WERI-Rb-1 (cell line): ENCODE data around the gene SUN3.

Experiments
- DNase-seq: peaks from one replicate; pipeline ENCODE4 v3.0.0-alpha.2; 2020
- H3K27ac ChIP-seq: fragments of 250-450 bp; sonication (Bioruptor Pico); 2 replicates; pipeline ENCODE4 v1.5.1; 2020; ENCODE audit warnings: mild to moderate bottlenecking, moderate library complexity
- H3K27me3 ChIP-seq: fragments of 250-450 bp; sonication (Bioruptor Pico); 2 replicates; pipeline ENCODE4 v1.5.1; 2021; ENCODE audit warnings: mild to moderate bottlenecking, low read depth, moderate library complexity; ENCODE audit not compliant: insufficient read depth, severe bottlenecking
- H3K36me3 ChIP-seq: fragments of 250-450 bp; sonication (Bioruptor Pico); 2 replicates; pipeline ENCODE4 v1.5.1; 2020; ENCODE audit warnings: mild to moderate bottlenecking, moderate library complexity
- H3K4me3 ChIP-seq: 2 replicates; pipeline ENCODE4 v1.5.1; 2011; ENCODE audit warnings: low read depth, mild to moderate bottlenecking, control low read depth, low read length
- H3K9me3 ChIP-seq: fragments of 250-450 bp; sonication (Bioruptor Pico); 2 replicates; pipeline ENCODE4 v1.5.1; 2021; ENCODE audit warnings: mild to moderate bottlenecking, moderate library complexity; ENCODE audit not compliant: severe bottlenecking
- TF ChIP-seq, protein P1 (sequence below): IDR thresholded peaks from 2 replicates; pipeline ENCODE4 v1.5.1; 2011; ENCODE audit warnings: low read depth, mild to moderate bottlenecking, control low read depth, inconsistent platforms, low read length

The SUN3 gene

DNA sequence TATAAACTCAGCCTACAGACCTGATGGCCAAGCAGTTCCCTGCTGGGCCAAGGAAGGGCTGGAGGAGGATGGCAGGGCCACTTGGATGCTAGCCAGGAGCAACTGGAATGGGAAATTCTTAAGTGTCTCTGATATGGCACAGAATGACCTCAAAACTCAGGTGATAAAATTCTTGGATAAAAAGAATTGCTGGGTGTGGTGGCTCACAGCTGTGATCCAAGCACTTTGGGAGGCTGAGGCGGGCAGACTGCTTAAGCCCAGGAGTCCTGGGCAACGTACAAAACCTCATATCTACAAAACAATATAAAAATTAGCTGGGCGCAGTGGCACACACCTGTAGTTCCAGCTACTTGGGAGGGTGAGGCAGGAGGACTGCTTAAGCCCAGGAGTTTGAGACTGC lies 66.6 kb downstream of the SUN3 start:
- no peak overlapping the region for H3K4me3 ChIP-seq
- TF ChIP-seq, protein P1, sequence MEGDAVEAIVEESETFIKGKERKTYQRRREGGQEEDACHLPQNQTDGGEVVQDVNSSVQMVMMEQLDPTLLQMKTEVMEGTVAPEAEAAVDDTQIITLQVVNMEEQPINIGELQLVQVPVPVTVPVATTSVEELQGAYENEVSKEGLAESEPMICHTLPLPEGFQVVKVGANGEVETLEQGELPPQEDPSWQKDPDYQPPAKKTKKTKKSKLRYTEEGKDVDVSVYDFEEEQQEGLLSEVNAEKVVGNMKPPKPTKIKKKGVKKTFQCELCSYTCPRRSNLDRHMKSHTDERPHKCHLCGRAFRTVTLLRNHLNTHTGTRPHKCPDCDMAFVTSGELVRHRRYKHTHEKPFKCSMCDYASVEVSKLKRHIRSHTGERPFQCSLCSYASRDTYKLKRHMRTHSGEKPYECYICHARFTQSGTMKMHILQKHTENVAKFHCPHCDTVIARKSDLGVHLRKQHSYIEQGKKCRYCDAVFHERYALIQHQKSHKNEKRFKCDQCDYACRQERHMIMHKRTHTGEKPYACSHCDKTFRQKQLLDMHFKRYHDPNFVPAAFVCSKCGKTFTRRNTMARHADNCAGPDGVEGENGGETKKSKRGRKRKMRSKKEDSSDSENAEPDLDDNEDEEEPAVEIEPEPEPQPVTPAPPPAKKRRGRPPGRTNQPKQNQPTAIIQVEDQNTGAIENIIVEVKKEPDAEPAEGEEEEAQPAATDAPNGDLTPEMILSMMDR: no peak
- no peak overlapping the region for H3K27ac ChIP-seq
- H3K36me3 ChIP-seq: peaks cover 62% of the 10 kb centered on the region
- DNase-seq: no peak
- no peaks in the 10 kb centered on the region for H3K27me3 ChIP-seq
- no peaks in the 10 kb centered on the region for H3K9me3 ChIP-seq

DNA sequence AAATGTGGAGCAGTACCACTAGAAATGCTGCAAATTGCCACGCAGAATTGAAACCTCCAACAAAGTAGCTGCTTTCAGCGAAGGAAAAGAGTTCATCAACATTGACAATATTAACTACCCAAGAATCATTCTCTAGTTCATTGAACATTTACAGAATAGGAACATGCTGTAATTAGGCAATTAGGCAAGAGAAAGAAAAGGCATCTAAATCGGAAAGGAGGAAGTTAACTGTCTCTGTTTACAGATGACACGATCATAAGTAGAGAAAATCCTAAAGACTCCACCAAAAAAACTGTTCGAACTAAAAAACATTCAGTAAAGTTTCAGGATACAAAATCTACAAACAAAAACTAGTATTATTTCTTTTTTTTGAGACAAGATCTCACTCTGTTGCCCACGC lies 71.8 kb downstream of the SUN3 start:
- DNase-seq: no peak
- TF ChIP-seq, protein P1: no peak
- no peaks in the 10 kb centered on the region for H3K9me3 ChIP-seq

DNA sequence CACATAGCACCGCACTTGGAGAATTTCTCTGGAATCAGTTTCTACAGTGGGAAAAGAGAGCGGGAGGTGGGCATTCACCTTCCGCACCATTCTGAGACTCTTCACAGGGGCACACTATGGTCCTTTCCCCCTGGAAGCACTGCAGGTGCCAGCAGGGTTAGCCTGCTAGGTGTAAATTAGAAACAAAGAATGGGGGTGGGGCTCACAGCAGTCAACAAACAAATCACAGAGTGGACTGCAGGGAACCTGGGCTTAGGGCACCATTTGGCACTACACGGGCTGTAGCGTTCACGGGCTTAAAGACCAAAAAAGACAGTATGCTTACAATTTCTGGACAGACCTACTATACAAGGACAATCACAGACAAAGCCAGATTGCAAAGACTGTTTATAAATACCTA lies 72.7 kb downstream of the SUN3 start:
- Histone ChIP-seq H3K4me3 (no peak overlapping the region), H3K27ac (no peak overlapping the region), H3K27me3 (no peaks in the 10 kb centered on the region), H3K9me3 (no peaks in the 10 kb centered on the region), H3K36me3 (peaks cover 29% of the 10 kb centered on the region)
- TF ChIP-seq, protein P1: no peak
- no peak for DNase-seq

More for the DNA sequence above, 71.8 kb downstream of the SUN3 start:
- H3K27me3 ChIP-seq: no peaks in the 10 kb centered on the region
- peaks cover 38% of the 10 kb centered on the region for H3K36me3 ChIP-seq
- H3K4me3 ChIP-seq: no peak overlapping the region
- no peak overlapping the region for H3K27ac ChIP-seq

DNA sequence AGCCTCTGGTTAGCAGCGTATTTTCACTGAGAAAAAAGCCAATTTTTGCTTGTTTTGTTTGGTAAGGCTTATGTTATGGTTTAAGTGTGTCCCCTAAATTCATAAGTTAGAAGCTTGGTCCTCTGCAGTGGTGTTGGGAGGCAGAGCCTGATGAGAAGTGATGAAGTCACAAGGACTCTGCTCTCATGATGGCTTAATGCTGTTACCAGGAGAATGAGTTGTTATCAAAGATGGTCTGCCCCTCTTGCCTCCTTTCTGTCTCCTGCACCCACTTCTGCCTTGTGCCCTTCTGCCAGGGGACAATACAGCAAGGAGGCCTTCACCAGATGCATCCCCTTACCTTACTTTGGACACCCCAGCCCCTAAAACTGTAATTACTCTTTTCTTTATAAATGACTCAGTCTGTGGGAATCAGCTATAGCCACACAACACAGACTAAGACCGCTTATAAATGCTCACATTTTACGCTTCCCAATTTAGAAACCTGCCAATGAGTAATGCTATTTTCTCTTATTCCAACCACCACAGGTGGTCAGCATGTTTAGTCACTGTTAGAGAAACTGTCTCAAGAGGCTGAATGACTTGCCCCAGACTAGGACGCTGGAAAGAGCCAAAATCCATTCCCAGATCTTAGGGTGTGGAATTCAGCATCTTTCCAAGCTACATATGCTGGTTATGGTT lies 74.5 kb downstream of the SUN3 start:
- Histone ChIP-seq H3K27ac (no peak overlapping the region), H3K36me3 (peaks cover 22% of the 10 kb centered on the region), H3K27me3 (no peaks in the 10 kb centered on the region), H3K4me3 (no peak overlapping the region), H3K9me3 (no peaks in the 10 kb centered on the region)
- DNase-seq: no peak
- TF ChIP-seq, protein P1: no peak

DNA sequence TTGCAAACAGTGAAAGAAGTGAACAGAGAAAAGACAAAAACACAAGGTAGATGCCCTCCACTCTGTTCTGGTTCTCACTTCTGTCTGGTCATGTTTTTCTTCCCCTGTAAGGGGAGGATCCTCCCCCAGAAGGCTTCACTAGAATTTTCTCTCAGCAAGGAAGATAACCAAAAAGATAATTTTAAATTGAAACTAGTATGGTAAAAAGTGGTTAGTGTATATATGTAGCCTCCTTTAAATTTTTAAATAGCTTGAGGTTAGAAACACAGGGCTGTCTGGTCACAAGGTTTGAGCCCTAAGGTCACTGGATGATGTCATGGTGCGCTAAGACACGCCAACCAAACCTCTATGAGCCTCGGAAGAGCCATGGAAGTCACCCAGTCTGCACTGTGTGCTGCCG lies 75.1 kb downstream of the SUN3 start:
- Histone ChIP-seq H3K27me3 (no peaks in the 10 kb centered on the region), H3K36me3 (peaks cover 22% of the 10 kb centered on the region), H3K27ac (no peak overlapping the region), H3K4me3 (no peak overlapping the region), H3K9me3 (no peaks in the 10 kb centered on the region)
- TF ChIP-seq, protein P1: no peak
- DNase-seq: no peak

DNA sequence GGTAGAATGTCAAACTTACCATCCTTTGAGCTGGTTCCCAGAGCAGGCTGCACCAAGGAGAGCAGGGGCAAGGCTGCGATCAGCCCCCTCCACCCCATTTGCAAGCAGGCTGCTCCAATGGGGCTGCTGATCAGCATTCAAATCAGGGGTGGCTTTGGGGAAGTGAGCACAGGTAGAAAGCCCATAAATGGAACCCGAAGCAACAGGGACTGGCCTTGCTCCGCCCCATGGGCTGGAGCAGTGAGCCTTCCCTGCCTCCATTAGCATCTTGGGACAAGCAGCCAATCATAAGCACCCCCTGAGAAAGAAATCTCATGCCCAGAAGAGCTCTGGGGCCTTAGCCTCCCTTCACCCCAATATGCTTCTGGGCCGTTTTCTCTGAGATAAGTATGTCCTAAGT lies 76.7 kb downstream of the SUN3 start:
- TF ChIP-seq, protein P1: no peak
- H3K9me3 ChIP-seq: no peaks in the 10 kb centered on the region
- no peak for DNase-seq
- peaks cover 21% of the 10 kb centered on the region for H3K36me3 ChIP-seq
- H3K27ac ChIP-seq: no peak overlapping the region
- no peaks in the 10 kb centered on the region for H3K27me3 ChIP-seq
- no peak overlapping the region for H3K4me3 ChIP-seq
